Prostate gland (tissue), 2 donors: ENCODE measurements around the gene SLC44A5.

Experiments used
- CTCF ChIP-seq, 4 experiments: fragments of 200-600 bp in 2 of 4; fragments of 450-650 bp in 2 of 4; sonication (generic) in 2 of 4; IDR thresholded peaks; 1 replicate in 3 of 4; 2 replicates in 1 of 4; pipeline ENCODE4 v1.5.1; 2016 to 2019; ENCODE audit warnings: antibody characterized with exemption in 4 of 4, mild to moderate bottlenecking in 2 of 4, moderate library complexity in 2 of 4
- POLR2A ChIP-seq: fragments of 450-650 bp; IDR thresholded peaks from one replicate; pipeline ENCODE4 v1.6.1; 2016; ENCODE audit warnings: antibody characterized with exemption, mild to moderate bottlenecking

GRCh38 chr1:75334876-75335389, 276.0 kb downstream of the SLC44A5 start:
- TF ChIP-seq CTCF (IDR thresholded peaks at IDR 0.05) (no peak), POLR2A (no peak)
